Smooth muscle cell of the pulmonary artery (primary cell): ENCODE data around the gene PIMREG. TPM values are rescaled to one million over a fixed set of nuclear protein-coding genes. Genes with fewer than 3 reads are reported as not detected.

Experiments
- total RNA-seq: library from RNA; depleted of rRNA; stranded (reverse); fragments of >200 nt; gene quantifications from 2 replicates; pipeline ENCODE4 v1.2.3, GENCODE V29; 2014

The PIMREG gene
- 5.4 and 15.2 TPM in 2 replicates for total RNA-seq

GRCh38 chr17:6443692-6444570 lies at the start of gene PIMREG:
Gene PIMREG, plus strand, starts transcription at chr17:6444455. Its CDS starts 656 bp downstream, at chr17:6445111.

DNA sequence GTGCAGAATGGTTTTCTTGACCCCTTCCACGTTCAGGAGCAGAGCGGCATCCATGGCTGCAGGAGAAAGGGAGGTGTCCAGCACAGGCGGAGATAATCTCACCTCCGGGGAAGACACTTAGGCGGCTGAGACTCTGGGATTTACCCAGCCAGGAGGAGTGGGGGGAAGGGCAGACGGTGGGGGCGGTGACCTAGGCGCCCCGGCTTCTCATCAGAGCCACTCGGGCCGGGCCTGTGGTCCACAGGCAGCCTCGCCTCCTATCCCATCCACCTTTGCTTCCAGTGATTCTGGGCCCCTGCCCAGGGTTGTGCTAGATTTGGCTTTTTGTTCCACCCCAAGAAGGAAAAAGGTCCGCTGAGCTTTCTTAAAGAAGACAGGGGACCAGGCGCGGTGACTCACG lies 9.2 kb upstream of the PIMREG start, which contains the start of gene AIPL1:
AIPL1 (minus strand) TSS at position 71 of the 400 bp plus-strand sequence; CDS start at position 54, 17 bp downstream.

Other genes starting within 250 kb of the PIMREG start
- gene AIPL1, start 9.3 kb upstream of the PIMREG start, total RNA-seq: not detected in 2 replicates
- gene PITPNM3, start 112.1 kb downstream of the PIMREG start, total RNA-seq: 2.4 and 3.8 TPM in 2 replicates
- gene KIAA0753, start 196.3 kb downstream of the PIMREG start, total RNA-seq: 12.8 and 16.0 TPM in 2 replicates
- 48.6 and 56.8 TPM in 2 replicates for gene TXNDC17, start 196.6 kb downstream of the PIMREG start, total RNA-seq
- gene MED31, start 207.2 kb downstream of the PIMREG start, total RNA-seq: 7.2 and 8.0 TPM in 2 replicates
- gene C17orf100, start 207.3 kb downstream of the PIMREG start, total RNA-seq: 0.46 and 0.72 TPM in 2 replicates